ENCODE results near the gene ZNF165.

GRCh38 chr6:28137505-28137981 lies 57.2 kb downstream of the ZNF165 start:
- TF ChIP-seq PATZ1 (tag by site-specific recombination; IDR thresholded peaks at IDR 0.05) (no peak), BCL11B (tag by site-specific recombination; IDR thresholded peaks at IDR 0.05; ENCODE audit: low read depth) (no peak), ZNF133 (tag by site-specific recombination; IDR thresholded peaks at IDR 0.05) (no peak), CTCF (tag by site-specific recombination; IDR thresholded peaks at IDR 0.05) (no peak), ZNF211 (tag by site-specific recombination; IDR thresholded peaks at IDR 0.05; ENCODE audit: low read depth) (no peak), MZF1 (tag by site-specific recombination; IDR thresholded peaks at IDR 0.05; ENCODE audit: borderline replicate concordance) (no peak), ZBTB26 (tag by site-specific recombination; optimal IDR thresholded peaks at IDR 0.05) (no peak), ZNF169 (tag by site-specific recombination; IDR thresholded peaks at IDR 0.05) (no peak)

Measured in HEK293 (cell line).